ENCODE measurements around the gene AGBL4. TPM values are rescaled to one million over a fixed set of nuclear protein-coding genes. Genes with fewer than 3 reads are reported as not detected.

The AGBL4 gene
- total RNA-seq, 4 donors from 2014 or later, result not detected

DNA sequence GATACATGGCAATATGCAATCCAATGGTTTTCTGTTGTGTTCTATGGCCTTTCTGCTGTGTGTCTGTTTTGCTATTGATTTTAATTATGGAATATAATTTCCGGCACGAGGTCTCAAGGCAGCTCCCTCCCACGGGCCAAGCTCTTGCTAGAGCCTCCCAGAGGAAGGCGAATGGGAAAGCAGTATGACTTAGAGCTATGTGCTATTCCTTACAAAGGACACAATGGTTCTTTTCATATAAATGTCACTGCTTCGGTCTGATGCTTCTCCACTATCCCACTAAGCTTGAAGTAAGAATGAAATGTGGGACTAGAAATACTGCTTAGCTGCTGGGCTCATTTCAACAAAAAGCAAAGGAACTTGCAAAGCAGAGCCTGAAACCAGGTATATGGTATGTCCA, 924.9 kb downstream of the AGBL4 start:
- DNase-seq, result no peak
- no peak overlapping the region for H3K27ac ChIP-seq
- TF ChIP-seq, protein P1, sequence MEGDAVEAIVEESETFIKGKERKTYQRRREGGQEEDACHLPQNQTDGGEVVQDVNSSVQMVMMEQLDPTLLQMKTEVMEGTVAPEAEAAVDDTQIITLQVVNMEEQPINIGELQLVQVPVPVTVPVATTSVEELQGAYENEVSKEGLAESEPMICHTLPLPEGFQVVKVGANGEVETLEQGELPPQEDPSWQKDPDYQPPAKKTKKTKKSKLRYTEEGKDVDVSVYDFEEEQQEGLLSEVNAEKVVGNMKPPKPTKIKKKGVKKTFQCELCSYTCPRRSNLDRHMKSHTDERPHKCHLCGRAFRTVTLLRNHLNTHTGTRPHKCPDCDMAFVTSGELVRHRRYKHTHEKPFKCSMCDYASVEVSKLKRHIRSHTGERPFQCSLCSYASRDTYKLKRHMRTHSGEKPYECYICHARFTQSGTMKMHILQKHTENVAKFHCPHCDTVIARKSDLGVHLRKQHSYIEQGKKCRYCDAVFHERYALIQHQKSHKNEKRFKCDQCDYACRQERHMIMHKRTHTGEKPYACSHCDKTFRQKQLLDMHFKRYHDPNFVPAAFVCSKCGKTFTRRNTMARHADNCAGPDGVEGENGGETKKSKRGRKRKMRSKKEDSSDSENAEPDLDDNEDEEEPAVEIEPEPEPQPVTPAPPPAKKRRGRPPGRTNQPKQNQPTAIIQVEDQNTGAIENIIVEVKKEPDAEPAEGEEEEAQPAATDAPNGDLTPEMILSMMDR (IDR thresholded peaks at IDR 0.05), result no peak
- TF ChIP-seq POLR2A (IDR thresholded peaks at IDR 0.05), result no peak
- H3K27me3 ChIP-seq, result no peaks in the 10 kb centered on the region
- WGBS, 2 donors, result 70 to 82% methylated on average over 4 to 5 of the region's 5 CpGs
- H3K4me3 ChIP-seq, result no peak overlapping the region
- intact Hi-C loops (cut with DNase I), result no loop called here
- no peaks in the 10 kb centered on the region for H3K9me3 ChIP-seq
- no peaks in the 10 kb centered on the region for H3K36me3 ChIP-seq
- H3K4me1 ChIP-seq, result no peaks in the 10 kb centered on the region

DNA sequence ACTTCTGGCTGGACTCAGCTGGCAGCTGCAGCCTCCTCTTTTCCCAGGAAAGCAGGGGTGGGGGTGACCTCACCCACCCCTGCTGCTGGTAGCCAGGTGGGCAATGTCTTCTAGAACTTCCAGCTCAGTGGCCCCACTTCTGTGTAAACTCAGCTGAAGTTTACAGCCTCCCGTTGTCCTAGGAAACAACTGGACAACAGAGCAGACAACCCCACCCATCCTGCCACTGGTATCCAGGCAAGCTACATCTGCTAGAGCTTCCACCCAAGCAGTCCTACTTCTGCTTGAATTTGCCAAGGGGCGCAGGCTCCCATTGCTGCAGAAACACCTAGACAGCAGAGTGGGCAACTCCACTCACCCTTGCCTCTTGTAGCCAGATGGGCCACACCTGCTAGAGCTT, 937.4 kb downstream of the AGBL4 start:
- intact Hi-C loops (cut with DNase I), result no loop called here
- Histone ChIP-seq H3K27me3 (no peaks in the 10 kb centered on the region), H3K4me1 (no peaks in the 10 kb centered on the region), H3K27ac (no peak overlapping the region), H3K4me3 (no peak overlapping the region), H3K36me3 (no peaks in the 10 kb centered on the region), H3K9me3 (peaks cover 0 to 7% (median 0%) of the 10 kb centered on the region in 3 donors)
- no peak for TF ChIP-seq POLR2A (IDR thresholded peaks at IDR 0.05)
- TF ChIP-seq, protein P1 (IDR thresholded peaks at IDR 0.05), result no peak
- no CpG with 5 or more reads among the region's 2 CpGs for WGBS, 2 donors
- DNase-seq, result no peak

DNA sequence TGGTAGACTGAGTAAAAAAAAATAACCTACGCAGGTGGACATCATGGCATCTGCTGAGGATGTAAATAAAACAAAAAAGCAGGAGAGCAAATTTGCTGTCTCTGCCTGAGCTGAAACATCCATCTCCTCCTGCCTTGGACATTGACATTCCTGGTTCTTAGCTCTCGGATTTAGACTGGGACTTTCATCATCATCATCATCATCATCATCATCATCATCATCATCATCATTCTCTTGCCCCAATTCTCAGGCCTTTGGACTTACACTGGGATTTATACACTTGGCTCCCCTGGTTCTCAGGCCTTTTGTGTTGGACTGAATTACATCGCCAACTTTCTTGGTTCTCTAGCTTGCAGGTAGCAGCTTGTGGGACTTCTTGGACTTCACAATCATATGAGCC, 938.7 kb downstream of the AGBL4 start:
- H3K27me3 ChIP-seq, result no peaks in the 10 kb centered on the region
- 68 to 77% methylated on average over 3 of the region's 3 CpGs for WGBS, 2 donors
- H3K36me3 ChIP-seq, result no peaks in the 10 kb centered on the region
- intact Hi-C loops (cut with DNase I), result no loop called here
- H3K27ac ChIP-seq, result no peak overlapping the region
- TF ChIP-seq POLR2A (IDR thresholded peaks at IDR 0.05), result no peak
- TF ChIP-seq, protein P1 (IDR thresholded peaks at IDR 0.05), result no peak
- H3K9me3 ChIP-seq, result peaks cover 0 to 7% (median 0%) of the 10 kb centered on the region in 3 donors
- DNase-seq, result no peak
- H3K4me1 ChIP-seq, result no peaks in the 10 kb centered on the region
- H3K4me3 ChIP-seq, result no peak overlapping the region

- no peaks in the 10 kb centered on the region for H3K4me1 ChIP-seq
- intact Hi-C loops (cut with DNase I), result no loop called here
- no peaks in the 10 kb centered on the region for H3K27me3 ChIP-seq
- H3K36me3 ChIP-seq, result no peaks in the 10 kb centered on the region
- no peaks in the 10 kb centered on the region for H3K9me3 ChIP-seq
- no peak for DNase-seq
- TF ChIP-seq, protein P1 (IDR thresholded peaks at IDR 0.05), result no peak
- TF ChIP-seq POLR2A (IDR thresholded peaks at IDR 0.05), result no peak
- no peak overlapping the region for H3K4me3 ChIP-seq
- H3K27ac ChIP-seq, result no peak overlapping the region
- 62 to 93% methylated on average over 1 of the region's 1 CpG for WGBS, 2 donors
Measured at GRCh38 chr1:49060766-49061165, 963.0 kb downstream of the AGBL4 start.

- no peaks in the 10 kb centered on the region for H3K27me3 ChIP-seq
- no peaks in the 10 kb centered on the region for H3K4me1 ChIP-seq
- no peak overlapping the region for H3K4me3 ChIP-seq
- no peak overlapping the region for H3K27ac ChIP-seq
- no peaks in the 10 kb centered on the region for H3K9me3 ChIP-seq
- H3K36me3 ChIP-seq, result no peaks in the 10 kb centered on the region
- WGBS, 2 donors, result 33% methylated on average over 1 of the region's 3 CpGs; no CpG with 5 or more reads in 1 of the 2 donors
- DNase-seq, result no peak
- TF ChIP-seq POLR2A (IDR thresholded peaks at IDR 0.05), result no peak
- TF ChIP-seq, protein P1 (IDR thresholded peaks at IDR 0.05), result no peak
- intact Hi-C loops (cut with DNase I), result no loop called here
Measured at GRCh38 chr1:49059087-49059486, 964.7 kb downstream of the AGBL4 start.
